GM12892 (cell line): Measurements from ENCODE around the gene TEK.

Experiments used
- DNase-seq: peaks from one replicate; pipeline ENCODE4 v3.0.0; 2011; ENCODE audit not compliant: insufficient read length
- FAIRE-seq: peaks from 2 replicates; lab custom pipeline; 2011; peaks lifted over from hg19 to GRCh38; lab: Jason Lieb, UNC
- POLR2A ChIP-seq: IDR thresholded peaks from 2 replicates; pipeline ENCODE4 v1.6.1; 2011; ENCODE audit warnings: low read depth, low read length, control low read depth
- POLR2AphosphoS5 ChIP-seq: IDR thresholded peaks from 2 replicates; pipeline ENCODE4 v1.6.1; 2011; ENCODE audit warnings: low read depth, low read length, control low read depth
- TAF1 ChIP-seq: IDR thresholded peaks from 2 replicates; pipeline ENCODE4 v1.6.1; 2011; ENCODE audit warnings: low read depth, mild to moderate bottlenecking, control low read depth, low read length, borderline replicate concordance

The TEK gene

GRCh38 chr9:27273186-27273585, 164.2 kb downstream of the TEK start:
- DNase-seq (no peak), FAIRE-seq (no peak)

GRCh38 chr9:27276193-27277030, 167.4 kb downstream of the TEK start:
- peak; percentile 5 for DNase-seq
- peak; percentile 38 for FAIRE-seq
- TF ChIP-seq POLR2A (no peak), POLR2AphosphoS5 (no peak), TAF1 (no peak)

More at GRCh38 chr9:27273186-27273585, 164.2 kb downstream of the TEK start:
- TF ChIP-seq TAF1 (no peak), POLR2AphosphoS5 (no peak), POLR2A (no peak)

GRCh38 chr9:27278374-27278773, 169.3 kb downstream of the TEK start:
- TF ChIP-seq POLR2A (no peak), TAF1 (no peak), POLR2AphosphoS5 (no peak)
- FAIRE-seq = no peak
- no peak for DNase-seq

- no peak for TF ChIP-seq TAF1
- TF ChIP-seq POLR2AphosphoS5 = no peak
- TF ChIP-seq POLR2A = no peak
- DNase-seq (no peak), FAIRE-seq (no peak)
Observed at GRCh38 chr9:27279611-27280010, 170.6 kb downstream of the TEK start.
